NCI-H82 (cell line): ENCODE data around the gene ARL13B.
A peak's percentile ranks its signal among the peaks of the same experiment; 100 is the strongest.
"Not testable (repeated sequence)": the region's sequence is repeated elsewhere in the genome, so short reads cannot be mapped to it uniquely, and the experiment has no call there.

ENCODE experiments used
- DNase-seq: peaks from one replicate; lab custom pipeline; 2025; lab: John Stamatoyannopoulos, UW

The ARL13B gene

DNA sequence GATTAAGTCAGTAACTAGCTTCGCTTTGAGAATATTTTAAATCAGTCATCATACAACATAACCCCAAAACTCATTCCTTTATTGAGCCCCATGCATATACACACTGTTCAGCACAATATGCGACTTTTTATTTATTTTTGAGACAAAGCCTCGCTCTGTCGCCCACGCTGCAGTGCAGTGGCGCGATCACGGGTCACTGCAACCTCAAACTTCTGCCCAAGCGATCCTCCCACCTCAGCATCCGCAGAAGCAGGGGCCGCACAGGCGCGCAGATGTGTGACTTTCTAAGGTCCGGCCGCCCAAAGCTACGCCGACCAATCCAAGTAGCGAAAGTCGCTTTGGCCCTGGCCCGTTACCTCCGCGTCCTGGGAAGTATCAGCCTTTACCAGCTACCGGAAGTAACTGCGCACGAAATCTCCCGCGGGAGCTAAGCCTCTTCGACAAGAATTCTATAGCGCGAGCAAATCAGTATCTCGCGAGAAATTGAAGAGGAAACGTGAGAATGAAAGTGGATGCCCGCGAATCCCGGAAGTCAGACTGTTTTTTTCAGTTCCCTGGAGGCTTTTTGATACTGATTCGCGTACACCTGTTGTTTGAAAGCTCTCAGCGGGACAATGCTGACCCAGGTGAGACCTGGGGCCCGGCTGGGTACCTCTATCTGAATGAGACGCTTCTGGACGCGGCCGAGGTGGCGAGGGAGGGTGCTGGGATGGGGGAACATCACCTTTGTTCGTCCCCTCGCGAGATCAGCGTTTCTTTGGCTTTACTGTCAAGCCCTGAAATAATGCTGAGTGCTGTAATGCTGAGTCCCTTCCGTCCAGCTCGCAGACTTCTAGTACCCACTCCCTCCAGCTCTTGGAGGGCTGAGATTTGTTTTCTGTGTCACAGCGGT is 82.8 kb downstream of the ARL13B start, which contains the start of the genes DHFR2 and NSUN3:
Gene DHFR2 (minus strand): TSS at position 404 of the 892 bp plus-strand sequence. CDS start 1,405 bp downstream, outside the sequence.
Gene NSUN3 (plus strand): TSS at position 549 of the 892 bp plus-strand sequence. CDS start 66 bp downstream, at position 615.
- peak; percentile 99 for DNase-seq

DNA sequence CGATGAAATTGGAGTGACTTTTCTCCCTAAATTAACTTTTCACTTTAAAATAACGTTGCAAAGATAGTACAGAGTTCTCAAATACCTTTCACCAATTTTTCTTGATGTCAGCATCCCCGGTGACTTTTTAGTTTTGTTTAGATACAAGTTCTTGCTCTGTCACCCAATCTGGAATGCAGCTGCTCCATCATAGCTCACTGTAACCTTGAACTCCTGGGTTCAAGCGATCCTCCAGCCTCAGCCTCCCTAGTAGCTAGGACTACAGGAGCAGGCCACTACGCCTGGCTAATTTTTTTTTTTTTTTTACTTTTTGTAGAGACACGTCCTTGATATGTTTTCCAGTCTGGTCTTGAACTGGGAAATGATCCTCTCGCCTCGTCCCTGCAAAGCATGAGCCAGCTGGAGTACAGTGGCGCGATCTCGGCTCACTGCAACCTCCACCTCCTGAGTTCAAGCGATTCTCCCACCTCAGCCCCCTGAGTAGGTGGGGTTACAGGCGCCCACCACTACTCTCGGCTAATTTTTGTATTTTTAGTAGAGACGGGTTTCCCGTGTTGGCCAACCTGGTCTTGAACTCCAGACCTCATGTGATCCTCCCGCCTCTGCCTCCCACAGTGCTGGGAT is 83.7 kb downstream of the ARL13B start:
- peak; percentile 18 for DNase-seq

DNA sequence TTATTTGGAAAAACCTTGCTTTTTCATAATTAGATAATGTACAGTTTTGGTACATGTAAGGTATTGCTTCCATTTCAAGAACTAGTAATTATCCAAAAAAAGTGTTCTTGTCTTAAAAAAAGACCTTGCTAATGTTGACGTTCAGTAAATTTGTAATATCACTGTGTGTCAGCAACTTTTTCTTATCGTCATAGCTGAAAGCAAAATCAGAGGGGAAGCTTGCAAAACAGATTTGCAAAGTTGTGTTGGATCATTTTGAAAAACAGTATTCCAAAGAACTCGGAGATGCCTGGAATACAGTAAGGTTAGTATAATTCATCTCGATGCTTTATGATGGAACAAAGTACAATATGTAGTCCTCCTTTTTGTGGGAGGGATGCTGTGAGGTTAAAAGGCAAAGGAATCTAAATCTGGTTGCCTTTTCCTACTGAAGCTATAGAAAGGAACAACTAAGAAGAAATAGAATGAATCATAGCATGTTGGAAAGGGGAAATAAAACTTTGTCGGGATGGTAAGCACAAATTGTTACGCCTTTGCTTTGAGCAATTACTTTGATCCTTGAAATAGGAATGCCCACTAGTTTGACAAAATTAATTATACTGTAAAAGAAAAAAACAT is 84.4 kb downstream of the ARL13B start:
- DNase-seq = no peak

DNA sequence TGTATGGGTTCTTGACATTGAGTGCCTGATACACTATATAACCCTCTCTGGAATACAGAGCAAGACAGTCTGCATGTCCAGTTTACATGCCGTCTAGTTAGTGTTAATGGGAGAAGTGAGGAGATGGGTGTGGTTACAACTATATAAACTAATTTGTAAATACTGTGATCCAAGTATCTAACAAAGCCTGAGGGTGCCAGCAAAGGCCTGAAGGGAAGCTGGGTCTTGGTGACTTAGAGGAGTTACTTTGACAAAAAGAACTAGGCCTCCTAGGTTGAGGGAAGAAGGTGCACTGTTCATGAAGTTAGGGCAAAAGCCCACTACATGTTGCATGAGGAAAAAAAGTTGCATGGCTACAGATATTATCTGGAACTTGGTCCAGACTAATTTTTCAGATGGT is 85.2 kb downstream of the ARL13B start:
- no peak for DNase-seq

DNA sequence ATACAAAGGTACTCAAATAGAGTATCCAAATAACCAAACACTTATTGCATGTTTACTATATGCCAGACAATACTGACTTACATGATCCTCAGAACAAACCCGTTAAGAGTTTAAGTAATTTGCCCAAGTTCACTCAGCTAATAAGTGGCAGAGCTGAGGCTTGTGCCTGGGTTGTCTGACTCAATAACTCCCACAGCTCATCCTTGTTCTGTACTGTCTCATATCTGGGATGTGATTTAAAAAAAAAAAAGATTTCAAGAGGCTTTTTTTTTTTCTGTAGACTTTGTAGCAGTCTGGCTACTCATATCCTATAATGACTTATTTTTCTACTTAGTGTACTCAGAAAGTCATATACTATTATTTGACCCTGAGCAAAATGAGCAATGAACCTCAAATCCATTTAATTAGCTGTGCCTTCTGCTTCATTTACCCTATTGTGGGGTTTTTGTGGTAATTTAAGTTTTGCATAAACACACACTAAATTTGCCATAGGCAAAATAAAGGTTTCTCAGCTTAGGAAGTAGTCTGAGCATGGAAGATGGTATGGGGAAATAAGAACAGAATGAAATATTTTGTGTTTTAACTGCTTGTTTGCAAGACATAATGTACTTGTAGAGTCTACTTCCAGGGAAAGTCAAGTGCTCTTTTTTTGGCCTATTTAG is 86.0 kb downstream of the ARL13B start:
- DNase-seq = no peak

DNA sequence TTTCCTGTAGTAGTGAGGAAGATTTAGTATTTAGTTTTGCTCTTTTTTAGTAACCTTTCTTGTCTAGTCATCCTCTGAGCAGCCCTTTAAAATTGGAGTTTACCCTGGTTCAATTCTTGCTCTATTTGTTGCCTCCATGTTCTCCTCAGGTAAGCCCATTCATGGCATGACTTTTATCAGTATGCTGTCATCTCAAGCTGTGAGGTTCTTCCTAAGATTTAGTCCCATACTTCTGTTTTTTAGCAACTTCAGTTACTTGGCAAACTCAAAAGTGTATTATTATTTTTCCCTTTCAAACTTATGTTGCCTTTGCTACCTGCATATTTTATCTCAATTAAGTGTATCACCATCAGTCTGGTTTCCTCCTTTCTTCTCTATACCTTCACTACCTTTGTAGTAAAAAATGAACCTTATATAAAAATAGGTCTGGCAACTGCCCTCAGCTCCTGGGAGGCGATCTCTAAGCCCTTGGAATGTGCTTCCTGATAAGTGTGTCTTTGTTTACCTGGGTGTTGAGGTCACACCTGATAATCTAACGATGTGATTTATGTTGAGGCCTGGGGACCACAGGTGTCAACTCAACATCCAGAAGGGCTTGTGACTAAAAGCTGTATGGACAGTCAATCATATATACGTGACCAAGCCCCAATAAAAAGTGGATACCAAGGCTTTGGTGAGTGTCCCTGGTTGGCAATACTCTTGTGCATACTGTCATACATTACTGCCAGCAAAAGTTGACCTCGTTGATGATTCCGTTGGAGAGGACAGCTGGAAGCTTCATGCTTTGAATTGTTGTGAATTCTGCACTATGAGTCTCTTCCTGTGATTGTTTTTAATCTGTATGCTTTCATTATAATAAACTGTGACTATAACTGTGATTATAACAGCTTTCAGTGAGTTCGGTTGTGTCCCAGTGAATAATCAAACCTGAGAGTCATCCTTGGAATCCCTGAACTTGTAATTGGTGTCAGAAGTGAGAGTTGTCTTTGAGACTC is 86.8 kb downstream of the ARL13B start:
- no peak for DNase-seq

DNA sequence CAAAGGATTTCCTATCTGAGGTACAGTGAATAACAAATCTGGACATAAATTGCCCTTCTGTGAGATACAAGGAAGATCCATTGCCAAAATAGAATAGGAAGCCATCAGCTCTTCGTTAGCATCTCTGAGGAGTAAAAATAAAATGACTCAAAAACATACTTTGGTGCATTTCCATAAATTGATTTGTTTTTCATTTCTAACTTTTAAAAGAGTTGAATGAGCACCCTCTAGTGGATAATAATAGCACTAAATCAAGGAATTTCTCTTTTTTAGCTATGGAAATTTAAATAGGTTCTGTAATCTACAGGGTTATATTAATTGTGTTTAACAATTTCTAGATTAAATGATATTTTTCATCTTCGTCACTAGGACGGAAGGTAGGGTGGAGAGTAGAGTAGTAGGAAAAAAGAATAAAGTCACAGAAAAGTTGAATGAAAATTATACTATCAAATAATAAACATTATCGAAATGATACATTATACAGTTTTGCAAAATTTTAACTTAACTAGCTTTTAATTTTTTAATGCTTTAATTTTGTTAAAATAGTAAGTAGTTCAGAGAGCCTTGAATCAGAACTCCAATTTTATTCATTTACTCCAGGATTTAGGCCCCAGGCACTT is 89.3 kb downstream of the ARL13B start:
- DNase-seq = peak; percentile 11

DNA sequence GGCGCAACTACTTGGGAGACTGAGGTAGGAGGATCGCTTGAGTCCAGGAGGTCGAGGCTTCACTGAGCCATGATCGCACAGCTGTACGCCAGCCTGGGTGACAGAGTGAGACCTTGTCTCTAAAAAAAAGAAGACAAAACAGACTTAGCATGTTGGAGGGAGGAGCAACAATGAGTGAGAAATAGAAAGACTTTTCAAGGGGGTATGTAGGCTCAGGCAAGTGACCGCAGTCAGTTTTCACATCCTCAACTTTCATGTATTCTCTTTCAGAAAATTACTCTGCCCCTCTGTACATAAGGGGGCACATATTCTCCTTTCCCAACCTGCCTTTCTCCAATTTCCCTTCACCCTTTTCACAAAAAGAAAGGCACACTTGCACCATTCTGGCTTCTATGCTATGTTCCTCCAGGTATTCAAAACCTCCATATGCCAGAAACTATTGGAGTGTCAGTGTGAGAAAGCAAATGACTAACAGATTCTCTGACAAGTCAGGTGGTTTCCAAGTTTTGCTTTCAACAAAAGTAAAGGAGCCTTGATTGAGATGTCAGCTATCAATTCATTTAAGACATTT is 90.5 kb downstream of the ARL13B start:
- DNase-seq = no peak

DNA sequence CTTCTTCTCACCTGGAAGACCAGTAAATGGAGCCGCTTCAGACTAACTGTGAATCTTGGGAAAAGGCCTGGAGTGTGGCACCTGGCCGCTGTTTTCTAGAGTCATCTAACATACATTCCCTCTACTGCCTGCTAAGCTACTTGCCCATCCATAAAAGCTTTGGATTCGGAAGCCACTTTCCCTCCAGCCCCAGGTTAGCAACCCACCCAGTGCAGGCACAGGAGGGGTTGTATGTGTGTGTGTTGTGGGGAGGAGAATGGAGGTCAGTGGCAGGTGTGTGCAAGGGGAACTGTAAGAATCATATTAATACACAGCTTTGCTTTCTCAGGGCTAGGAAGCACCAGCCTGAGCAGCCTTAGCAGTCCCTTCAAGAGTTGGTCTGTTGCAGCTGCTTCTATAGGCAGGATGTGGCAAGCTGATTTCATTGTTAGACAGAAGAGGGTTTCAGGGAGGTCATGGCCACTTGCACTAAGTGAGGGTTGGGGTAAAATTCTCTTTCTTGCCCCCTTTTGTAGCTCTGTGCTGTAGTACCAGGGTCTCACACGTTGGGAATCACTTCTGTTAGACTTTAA is 91.8 kb downstream of the ARL13B start:
- DNase-seq = no peak

DNA sequence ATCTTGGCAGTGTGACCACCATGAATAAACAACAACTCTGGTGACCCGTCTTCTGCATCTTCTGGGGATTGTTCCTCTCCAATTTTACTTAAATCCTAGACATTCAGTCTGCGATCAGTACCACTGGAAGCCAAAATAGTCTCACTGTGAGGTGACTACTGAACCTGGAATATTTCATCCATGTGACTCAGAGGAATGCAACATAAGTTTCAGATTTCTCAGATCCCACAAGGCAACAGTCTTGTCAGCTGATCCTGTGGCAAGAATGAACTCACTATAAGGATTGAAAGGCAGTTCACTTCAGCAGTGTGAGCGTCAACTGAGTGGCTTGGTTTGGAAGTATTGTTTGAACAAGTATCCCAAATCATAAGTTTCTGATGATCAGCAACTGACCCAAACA is 96.1 kb downstream of the ARL13B start:
- DNase-seq = no peak

DNA sequence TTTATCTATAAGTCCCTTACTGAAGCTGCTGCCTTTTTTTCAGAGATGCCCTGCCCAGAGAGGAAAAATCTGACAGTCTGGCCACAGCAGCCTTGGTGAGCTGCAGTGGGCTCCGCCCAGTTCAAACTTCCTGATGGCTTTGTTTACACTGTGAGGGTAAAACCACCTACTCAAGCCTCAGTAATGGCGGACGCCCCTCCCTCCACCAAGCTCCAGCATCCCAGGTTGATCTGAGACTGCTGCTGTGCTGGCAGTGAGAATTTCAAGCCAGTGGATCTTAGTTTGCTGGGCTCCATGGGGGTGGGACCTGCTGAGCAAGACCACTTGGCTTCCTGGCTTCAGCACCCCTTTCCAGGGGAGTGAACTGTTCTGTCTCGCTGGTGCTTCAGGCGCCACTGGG is 100.6 kb downstream of the ARL13B start:
- DNase-seq = not testable (repeated sequence)

DNA sequence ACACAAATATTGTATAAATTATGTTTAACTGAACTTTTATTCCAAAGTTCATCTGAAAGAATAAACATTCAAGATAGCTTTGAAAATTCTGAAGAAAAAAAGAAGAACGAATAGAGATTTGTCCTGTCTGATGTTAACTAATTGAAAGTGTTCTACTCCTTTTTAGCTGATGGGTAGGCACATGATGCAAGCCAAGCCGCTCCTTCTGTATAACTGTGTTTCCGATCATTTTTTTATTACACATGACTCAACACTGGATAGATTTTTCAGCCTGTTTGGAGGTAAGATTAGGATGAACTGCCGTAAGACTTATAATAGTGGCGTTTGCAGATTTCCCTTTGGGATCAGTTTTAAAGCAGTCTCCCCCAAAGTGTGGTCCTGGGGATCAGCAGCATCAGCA is 101.9 kb downstream of the ARL13B start:
- no peak for DNase-seq

DNA sequence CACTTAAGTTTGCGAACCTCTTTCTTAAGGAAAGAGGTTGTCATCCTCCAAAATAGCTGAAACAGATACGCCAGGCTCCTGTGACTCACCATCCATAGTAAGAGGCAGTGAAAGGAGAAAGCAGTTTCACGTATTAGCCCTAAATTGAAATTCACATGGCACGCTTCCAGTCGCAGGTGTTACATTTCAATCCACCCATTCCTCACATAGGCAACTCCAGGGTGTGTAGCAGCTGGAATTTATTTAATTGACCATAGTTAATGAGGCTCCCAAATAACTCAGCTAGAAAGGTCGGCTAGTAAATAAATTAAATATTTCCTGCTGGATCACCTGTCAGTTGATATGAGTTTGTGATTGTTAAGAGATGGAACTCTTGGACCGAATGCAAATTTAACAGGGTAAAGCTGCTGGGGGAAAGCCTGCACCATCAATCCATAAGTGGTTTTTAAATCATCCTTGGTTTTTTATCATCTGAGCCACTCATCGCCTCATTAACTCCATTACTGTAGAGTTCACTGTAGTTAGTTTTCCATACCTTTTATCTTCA is 102.5 kb downstream of the ARL13B start:
- DNase-seq = no peak

DNA sequence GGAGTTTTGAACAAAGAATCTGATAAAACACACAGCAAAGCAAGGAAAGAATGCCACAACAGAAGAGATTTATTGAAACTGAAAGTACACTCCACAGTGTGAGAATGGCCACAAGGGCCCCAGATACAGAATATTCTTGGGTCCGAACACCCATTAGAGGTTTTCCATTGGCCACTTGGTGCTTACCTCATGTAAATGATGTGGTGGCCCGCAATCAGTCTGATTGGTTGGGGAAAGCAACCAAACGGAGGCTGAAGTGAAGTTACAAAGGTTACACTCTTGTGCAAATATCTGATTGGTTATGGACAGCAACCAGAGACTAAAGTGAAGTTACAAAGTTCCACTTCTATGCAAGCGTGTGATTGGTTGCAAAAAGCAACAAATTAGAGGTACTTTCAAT is 103.3 kb downstream of the ARL13B start:
- DNase-seq = no peak

DNA sequence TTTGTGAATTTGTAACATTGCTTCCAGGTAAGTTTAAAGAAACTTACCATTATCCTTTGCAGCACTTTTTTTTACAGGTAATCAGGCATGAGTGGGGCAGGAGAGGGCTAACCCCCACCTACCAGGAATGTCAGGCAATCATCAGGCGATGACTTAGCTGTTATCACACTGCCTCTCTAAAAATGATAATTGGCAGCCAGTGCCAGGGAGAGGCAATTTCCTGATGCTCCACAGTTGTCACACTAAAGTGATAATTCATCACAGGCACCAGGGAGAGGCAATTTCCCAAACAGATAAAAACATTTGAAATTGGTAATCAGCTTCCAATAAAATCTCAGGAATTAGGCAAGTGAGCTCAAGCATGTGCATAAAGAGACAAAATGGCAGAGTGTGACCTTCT is 109.2 kb downstream of the ARL13B start:
- DNase-seq = no peak

DNA sequence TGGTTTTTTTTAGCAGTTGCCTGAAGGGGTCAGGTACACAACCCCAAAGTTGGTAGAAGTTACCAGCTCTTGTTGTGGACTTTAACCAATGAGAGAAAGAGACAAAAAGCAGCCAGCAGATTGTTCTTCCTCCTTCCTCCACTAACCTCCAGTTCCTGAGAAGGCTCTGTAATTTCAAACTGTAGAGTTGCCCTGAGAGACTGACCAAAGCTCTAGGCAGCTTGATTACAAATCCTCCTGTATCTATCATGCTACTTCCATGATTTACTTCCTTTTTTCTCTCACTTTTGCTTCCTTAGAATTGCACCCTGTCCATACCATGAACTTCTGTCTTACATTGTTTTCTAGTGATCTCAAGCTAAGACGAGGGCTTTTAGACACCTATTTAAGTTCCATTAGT is 112.1 kb downstream of the ARL13B start:
- DNase-seq = no peak

DNA sequence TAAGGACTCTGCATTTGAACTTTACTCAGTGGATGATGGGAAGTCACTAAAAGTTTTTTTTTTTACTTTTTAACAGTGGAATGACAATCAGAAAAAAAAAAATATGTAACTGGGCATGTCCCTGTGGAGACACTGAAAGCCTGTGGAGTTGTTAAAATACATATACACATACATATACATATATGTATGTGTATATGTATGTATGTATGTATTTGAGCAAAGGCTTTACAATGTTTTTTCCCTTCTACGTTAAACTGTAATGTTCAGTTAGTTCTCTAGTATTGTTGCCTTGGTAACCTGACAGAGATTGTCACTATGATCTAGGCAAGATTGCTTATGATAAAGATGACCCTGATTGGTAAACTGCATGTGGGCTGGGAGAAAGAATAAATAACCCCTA is 113.2 kb downstream of the ARL13B start:
- DNase-seq = no peak

DNA sequence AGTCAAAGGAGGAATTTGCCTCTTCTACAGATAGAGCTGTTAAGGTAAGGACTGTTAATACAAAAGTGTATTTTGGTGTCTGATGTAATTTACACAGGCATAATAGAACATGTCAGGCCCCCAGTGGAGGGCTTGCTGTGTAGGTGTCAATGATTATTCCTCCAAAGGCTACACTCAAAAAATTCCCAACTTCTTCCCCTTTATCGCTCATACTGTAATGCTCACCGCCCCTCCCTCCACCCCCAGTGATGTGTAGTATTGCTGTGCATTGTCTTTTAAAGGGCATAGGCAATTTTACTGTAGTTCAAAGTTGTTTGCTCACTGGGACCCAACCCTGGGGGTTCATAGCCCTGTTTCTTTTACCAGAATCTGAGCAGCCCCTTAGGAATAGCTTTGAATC is 115.2 kb downstream of the ARL13B start:
- no peak for DNase-seq

DNA sequence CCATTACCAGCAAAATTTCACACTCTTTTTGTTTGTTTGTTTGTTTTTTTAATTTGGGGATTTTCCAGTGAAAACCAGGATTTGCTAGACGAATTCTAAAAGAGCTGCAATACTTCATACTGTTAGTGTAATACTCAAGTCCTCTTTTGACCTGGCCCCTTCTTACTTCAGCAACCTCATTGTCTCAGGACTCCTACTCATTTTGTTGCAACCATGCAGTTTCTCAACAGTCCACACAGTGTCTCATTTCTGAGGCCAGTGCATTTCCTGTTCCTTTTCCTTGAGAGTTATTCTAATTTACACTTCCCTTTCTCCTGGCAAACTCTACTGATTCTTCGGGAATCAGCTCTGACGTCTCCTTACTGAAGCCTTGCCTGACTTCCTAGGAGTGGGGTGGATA is 118.5 kb downstream of the ARL13B start:
- no peak for DNase-seq

DNA sequence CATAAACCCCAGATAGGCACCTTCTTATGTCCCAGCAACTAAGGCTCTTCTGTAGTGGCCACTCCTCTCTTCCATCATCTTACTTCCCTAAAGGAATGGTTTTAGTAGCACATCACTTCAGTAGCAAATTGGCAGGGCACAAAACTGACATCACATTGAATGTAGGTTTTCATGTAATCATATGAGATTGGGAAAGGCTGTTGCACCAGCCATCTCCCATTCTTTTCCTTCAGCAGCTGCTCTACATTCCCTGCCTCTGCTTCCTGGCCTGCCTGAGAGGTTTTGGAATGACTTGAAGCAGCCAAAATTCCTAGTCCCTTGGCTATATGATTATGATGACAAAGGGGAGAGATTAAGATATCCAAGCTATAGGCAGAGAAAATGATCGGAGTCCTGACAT is 119.4 kb downstream of the ARL13B start:
- no peak for DNase-seq
